CD4-positive, alpha-beta T cell treated with Interleukin-10 for 1 hour (primary cell): ENCODE data around the gene PIH1D2.
A peak's percentile ranks its signal among the peaks of the same experiment; 100 is the strongest.
"Not testable (repeated sequence)": the region's sequence is repeated elsewhere in the genome, so short reads cannot be mapped to it uniquely, and the experiment has no call there.

Experiments
- DNase-seq: peaks from one replicate; pipeline ENCODE4 v3.0.0-alpha.2; 2020

Gene PIH1D2, protein sequence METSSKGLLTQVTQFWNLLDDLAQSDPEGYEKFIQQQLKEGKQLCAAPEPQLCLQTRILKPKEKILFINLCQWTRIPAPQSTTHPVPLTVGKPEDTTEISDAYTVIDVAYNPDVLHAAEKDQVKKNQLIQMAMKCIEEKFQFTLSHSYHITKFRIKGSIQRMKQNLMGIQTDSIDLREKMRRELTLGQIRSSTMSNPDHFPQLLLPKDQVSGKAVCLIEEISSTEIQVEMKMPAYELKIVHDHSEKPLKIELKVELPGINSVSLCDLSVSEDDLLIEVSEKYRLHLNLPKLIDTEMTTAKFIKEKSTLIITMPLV

DNA sequence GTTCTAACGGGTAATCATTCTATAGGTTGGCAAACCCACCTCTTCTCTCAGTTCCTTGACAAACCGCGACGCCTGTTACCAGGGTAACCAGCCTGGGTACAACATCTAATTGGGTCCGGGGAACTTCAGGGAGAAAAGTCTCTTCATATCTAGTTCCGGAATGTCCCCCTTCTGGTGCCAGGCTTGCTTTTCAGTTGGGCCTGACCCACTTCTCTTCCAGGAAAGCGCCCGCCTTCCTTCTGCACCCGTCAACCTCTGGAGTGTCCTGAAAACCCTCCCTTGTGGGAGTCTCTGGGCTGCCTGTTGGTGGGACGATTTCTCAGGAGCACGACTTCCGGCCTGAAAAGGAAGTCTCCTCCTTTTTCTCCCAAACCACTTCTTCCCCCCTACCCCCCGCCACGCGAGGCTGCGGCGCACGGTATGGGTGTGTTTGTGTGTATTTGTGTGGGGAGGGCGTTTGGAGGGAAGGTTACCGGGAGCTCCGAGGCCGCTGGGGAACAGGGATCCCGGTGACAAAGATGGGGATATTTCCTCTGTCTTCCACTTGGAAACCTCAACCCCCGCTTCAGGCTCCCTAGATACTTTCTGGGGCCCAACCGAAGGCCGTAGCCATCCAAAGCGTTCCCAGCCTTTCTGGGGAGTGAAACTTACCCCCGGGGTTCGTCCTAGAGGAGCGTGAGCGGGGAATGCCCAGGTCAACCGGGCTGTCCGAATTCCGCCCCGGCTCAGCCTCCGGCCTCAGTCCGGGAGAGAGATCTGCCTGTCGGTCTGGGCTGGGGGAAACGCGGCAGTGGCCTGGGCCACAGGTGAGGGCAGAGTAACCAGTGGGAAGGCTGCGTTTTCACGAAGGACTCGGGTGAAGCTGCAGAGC, at the start of gene PIH1D2, which contains the start of gene NKAPD1:
TSS of gene PIH1D2 (minus strand) at position 77 of the 871 bp plus-strand sequence. CDS start 843 bp downstream, outside the sequence.
TSS of gene NKAPD1 (plus strand) at position 359 of the 871 bp plus-strand sequence. CDS start 1,276 bp downstream, outside the sequence.
- DNase-seq: peak; percentile 89

DNA sequence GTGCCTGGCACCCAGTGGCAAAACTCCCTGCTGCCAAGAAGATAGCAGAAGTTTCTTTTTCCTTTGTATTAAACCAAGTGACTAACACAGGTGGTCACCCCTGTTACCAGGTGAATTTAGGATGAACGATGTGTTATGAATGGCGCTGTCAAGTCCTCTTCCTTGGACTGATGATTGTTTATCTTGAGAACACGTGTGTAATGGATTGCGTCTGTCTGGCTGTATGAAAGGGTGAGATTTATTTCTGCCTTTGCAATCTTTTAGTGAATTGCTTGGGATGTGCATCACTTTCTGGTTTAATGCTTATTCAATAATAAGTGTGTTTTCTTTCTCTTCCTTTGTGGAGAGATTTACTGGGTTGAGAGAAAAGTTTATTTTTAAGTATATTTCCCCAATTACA, 49.3 kb upstream of the PIH1D2 start:
- DNase-seq: no peak

DNA sequence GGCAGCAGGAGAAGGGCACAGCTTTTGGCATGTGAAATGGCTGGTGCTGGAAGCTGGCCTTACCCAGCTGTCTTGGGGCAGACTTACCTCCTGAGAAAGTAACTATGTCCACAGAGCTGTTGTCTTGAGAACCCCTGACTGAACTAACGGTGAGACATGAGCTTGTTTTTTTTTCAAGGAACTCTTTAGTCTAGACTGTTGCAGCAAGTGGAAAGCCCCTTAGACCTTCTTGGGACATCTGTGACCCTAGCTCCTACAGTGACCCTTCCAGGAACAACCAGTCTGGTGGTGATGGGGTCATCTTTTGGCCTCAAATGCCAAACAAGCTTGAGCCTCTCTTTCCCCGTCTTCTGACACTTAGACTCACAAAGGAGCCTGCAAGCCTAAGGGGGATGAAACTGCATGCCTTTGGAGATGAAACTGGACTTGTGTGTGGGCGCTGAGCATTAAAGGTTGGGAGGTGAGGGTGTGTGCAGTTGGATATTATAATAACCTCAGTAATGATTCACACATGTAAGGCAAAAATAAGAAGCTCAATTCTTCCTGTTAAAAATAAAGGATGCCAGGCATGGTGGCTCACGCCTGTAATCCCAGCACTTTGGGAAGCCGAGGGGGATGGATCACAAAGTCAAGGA, 48.3 kb upstream of the PIH1D2 start:
- no peak for DNase-seq

DNA sequence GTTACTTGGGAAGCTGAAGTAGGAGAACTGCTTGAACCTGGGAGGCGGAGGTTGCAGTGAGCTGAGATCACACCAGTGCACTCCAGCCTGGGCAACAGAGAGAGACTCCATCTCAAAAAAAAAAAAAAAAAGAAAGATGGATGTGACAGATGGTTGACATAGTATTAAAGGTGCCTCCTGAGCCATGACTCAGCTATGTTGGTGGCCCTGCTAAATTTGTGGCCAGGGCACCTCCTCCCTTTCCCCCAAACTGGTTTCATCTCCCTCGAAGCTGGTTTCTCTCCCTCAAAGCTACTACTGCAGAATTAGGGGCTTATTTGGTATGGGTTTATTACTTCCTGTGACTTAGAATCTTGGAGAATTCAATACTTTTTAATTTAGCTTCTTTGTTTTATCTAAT, 44.4 kb upstream of the PIH1D2 start:
- DNase-seq: no peak

DNA sequence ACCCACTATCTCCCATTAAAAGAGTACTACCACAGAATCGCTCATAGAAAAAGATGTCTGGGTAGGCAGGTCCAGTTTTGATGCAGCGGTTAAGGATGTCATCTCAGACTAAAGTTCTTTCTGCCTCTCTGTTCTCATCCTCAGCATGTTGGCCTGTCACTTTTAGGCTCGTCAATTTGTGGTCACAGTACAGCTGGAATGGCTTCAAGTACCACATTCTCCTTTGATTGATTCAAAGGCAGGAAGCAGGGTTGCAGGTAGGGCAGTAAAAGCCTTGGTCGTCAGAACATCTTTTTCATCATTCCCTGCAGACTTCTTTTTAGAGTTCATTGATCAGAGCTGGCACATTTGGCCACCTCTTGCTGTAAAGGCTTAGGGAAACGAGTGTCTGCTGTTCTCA, 41.6 kb upstream of the PIH1D2 start:
- no peak for DNase-seq

DNA sequence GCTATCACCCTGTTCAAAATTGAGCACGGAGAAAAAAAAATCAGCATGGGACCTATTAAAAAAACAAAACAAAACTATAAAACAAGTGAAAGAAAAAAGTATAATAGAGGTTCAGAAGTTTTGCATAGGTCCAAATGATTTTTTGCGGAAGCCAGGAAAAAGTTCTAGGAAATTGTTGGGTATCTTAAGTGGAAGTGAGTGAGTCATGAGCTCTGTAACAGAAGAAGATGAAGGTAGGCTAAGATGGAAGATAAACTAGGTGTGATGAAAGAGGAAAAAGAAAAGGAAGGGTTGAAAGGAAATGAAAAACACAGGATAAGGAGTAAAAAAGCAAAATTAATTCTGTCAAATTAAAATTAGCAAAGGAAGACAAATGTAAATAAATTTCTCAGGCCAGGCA, 40.6 kb upstream of the PIH1D2 start:
- no peak for DNase-seq

DNA sequence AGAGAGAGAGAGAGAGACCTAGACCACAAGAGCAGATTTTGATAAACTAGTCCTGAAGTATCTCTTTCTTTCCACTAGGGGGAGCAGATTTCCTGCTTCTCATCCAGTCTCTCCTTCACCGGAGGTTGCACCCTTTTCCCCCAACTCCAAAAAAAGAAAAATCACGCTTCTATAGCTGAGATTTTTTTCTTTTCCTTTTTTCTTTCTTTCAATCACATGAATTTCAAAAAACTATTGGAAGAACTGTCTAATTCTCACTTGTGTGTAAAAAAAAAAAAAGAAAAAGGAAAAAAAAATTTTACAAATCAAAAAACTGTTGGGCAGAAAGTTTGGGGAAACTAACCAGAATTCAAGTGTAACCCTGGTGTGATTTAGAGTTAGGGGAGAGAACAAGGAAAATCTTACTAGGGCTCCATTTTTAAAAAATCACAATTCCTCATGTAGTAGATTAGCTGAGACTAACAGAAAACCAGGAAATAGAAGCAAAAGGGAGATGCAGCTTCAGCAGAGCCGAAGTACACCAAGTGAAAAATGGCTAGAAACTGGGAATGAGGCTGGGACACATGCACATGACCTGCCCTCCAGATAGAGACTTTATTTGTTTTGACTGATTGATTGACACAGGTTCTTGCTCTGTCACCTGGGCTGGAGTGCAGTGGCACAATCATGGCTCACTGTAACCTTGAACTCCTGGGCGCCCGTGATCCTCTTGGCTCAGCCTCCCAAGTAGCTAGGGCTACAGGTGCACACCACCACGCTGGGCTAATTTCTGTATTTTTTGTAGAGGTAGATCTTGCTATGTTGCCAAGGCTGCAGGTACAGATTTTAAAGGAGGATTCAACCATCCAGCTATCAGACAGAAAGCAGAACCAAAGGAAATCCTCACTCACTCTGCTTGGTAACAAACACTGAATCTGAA, 40.0 kb upstream of the PIH1D2 start:
- DNase-seq: peak; percentile 51

DNA sequence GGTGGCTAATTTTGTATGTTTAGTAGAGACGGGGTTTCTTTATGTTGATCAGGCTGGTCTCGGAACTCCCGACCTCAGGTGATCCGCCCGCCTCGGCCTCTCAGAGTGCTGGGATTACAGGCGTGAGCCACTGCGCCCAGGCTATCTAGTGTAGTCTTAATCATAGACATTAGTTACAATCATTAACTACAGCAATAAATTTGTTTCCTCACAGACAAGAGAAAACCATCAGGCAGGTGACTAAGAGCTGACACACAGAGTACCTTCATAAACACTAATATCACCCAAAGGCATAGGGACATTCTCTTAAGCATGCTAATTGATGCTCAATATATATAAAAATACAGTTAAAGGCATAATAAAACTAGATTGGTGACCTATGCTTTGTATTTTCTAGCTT, 32.3 kb upstream of the PIH1D2 start:
- DNase-seq: no peak

DNA sequence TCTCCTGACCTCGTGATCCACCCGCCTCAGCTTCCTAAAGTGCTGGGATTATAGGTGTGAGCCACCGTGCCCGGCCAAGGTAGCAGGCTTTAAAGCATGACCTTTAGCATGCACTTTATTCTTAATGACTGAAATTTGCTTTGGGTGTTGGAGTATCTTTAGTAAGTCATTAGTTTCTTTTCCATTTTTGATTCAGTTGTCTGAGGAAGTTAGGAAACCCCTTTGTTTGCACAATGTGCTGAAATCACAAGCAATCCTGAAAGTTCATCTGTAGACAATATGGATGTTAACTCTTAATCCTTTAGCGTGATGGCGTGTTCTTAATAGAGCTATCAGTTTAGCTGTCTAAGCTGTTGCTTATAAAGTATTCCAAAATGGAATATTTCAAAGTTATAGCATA, 29.6 kb upstream of the PIH1D2 start:
- no peak for DNase-seq

DNA sequence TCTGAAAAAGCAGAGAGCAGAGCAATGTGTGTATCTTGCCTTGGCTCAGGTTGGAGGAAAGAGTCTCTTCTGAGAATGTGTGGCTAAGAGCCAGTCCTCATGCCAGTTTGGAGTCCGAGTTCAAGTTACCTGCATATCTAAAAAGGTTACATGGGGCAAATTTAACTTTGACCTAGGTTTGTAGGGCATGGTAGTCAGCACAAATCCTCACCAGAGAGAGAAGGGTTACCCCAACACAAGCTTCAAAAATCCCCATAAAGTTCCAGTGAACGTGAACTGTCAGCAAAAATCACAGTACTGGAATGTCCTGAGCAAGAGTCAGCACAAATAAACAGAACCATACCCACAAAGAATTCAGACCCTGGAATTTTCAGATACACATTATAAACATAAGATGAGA, 26.6 kb upstream of the PIH1D2 start:
- DNase-seq: no peak

DNA sequence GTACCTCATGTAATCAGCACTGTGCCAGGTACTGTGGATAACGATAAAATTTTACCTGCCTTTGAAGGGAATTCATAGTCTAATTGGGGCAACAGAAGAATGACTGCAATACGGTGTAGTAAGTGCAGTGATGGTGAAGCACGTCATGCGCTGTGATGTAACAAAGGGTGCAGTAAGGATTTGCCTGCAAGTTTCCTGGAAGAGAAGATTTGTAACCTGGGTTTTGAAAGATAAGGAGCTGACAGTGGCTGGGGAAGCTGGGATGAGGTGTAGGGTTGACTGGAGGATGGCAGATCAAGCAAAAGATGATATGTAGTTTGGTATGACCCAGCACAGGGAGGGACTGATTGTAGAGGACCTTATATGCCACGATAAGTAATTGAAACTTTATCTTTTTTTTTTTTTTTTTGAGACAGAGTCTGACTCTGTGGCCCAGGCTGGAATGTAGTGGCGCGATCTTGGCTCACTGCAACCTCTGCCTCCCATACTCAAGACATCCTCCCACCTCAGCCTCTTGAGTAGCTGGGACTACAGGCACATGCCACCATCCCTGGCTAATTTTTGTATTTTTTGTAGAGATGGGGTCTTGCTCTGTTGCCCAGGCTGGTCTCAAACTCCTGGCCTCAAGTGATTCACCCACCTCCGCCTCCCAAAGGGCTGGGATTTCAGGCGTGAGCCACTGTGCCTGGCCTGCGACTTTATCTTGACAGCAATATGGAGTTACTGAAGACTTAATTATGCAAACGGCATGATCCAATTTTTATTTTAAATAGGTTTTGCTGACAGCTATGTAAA, 24.1 kb upstream of the PIH1D2 start:
- no peak for DNase-seq

DNA sequence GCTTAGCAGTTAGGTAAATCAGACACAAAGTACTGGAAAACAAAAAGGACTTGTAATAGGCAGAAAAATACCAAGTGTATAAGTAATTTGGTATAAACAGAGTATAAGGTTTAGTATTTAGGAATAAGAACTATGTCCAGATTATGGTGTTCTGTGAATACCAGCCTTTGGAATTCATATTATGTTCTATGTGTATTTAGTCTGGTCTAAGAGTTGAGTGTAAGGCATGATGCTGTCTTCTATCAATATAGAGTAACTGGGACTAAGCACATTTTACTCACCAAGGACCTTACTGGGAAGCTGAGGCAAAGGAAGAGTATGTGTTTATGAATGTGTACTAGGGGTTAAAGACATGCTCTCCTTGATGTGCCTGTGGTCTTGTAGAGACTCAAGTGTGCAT, 22.4 kb upstream of the PIH1D2 start:
- no peak for DNase-seq

DNA sequence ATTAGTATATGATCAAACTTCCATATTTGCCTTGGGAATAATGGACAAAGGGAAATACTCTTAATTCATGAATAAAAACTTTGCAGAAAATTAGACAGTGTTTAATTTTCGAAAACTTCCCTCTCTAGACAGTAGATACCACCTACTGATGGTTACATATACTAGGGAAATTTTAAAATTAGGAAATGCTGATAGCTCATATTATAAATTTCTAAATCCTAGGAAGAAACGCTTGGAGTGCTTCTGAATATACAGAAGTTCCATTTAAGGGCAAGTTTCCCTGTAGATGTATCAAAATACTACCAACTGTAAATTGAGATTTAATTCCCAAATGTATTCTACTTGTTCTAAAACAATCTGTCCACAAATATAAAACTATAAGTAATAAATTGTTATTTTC, 21.5 kb upstream of the PIH1D2 start:
- not testable (repeated sequence) for DNase-seq

DNA sequence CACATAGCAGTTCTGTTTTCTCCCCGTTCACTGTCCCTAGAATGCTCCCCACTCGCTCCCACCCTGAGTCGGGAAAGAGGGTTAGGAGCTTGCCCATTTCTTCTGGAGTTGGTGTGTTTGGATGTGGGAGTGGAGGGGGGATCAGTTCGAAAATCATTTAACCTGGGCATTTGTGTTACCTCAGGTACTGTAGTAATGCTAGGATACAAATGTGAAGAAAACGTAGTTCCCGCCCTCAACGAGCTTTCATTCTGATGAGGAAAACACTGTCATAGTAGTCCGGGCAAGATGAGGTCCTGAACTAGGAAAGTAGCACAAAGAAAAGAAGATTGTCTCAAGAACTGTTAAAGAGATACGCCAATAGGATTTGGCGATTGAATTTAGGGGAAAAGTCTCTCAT, 13.4 kb upstream of the PIH1D2 start:
- DNase-seq: no peak

DNA sequence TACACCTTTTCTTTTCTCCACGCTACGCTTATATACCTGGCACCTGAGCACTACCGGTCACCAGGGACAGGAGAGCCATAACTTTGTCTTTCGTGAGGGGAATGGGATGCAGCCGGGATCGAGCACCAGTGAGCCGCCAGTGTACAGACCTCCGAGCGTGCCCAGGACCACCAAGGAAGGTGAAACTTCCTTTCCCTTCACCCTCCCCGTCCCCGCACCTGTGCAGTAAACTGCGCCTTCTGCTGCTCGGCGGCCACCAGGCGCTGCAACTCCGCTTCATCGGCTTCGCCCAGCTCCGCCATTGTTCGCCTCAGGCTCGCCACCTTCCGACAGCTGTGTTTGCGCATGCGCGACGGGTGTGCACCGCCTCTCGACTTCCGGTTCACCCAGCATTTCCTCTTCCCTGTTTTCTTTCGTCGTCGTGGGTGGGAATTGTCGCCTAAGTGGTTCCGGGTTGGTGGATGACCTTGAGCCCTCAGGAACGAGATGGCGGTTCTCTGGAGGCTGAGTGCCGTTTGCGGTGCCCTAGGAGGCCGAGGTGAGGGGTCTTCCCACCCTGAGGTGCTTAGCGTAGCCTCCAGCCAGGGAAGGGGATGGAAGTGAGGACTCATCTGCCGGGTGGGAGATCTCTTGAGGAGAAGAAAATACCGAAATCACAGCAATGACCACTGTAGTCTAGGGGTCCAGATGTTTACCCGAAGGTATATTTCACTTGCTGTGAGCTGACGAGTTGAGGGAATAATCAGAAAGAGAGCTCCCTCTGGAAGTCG, 12.8 kb upstream of the PIH1D2 start, which contains the start of the genes SDHD and TIMM8B:
TSS of gene SDHD (plus strand) at position 452 of the 770 bp plus-strand sequence. CDS start at position 487, 35 bp downstream.
TSS of gene TIMM8B (minus strand) at position 335 of the 770 bp plus-strand sequence. CDS start at position 302, 33 bp downstream.
- peak; percentile 98 for DNase-seq

DNA sequence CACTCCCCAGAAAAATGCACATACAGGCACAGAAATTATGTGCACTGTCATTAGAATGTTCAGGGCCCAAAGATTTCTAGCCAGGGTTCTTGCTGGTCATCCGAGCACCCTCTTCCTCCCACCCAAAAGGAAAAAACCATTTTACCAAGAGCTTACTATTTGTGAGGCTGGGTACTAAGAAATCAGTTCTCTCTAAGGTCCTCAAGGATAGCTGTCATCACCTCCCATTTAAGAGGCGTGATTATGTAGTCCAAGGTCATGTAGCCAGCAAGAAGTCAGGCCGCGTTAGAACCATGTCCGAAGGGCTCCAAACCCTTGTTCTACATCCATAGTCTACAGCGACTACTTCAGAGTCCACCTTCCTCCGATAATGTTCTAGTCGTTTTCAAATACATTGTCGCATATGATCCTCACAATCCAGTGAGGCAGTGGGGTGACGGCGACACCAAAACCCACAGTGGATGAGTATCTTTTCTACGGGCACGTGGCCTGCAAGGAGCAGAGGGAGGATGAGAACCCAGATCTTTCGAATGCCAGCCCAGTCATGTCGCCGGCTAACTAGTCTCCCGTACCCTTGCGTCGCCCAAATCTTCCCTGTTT, 12.1 kb upstream of the PIH1D2 start:
- DNase-seq: peak; percentile 39

DNA sequence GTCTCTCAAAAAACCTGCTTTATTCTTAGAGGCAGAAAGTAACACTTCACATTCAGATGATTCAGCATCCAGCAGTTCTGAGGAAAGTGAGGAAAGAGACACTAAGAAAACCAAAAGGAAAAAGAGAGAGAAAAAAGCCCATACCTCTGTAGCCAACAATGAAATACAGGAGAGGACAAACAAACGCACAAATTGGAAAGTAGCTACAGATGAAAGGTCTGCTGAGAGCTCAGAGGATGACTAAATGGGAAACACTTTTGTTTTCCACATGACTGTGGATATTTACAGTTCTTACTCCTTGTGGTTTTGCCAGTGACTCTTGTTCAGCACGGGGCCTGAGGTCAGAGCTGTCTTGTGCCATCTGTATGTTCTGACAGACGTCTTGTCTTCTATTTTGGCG, 8.9 kb upstream of the PIH1D2 start:
- no peak for DNase-seq

DNA sequence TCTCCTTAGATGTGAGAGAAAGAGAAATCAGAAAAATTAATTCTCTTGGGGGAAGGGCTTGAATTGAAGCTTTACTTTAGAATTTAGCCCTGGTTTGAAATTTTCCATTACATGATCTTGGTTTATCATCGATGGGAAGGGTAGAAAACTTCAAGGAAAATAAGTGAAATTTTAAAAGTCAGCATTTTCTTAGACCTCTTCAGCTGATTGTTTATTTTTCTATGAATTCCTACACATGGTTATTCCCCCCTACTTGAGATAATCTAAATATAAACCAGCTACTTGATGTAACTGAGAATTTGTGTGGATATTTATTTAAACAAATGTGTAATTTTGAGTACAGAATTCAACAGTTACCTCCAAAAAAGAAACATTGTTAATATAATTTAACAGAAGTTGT, 10.9 kb downstream of the PIH1D2 start:
- DNase-seq: no peak

DNA sequence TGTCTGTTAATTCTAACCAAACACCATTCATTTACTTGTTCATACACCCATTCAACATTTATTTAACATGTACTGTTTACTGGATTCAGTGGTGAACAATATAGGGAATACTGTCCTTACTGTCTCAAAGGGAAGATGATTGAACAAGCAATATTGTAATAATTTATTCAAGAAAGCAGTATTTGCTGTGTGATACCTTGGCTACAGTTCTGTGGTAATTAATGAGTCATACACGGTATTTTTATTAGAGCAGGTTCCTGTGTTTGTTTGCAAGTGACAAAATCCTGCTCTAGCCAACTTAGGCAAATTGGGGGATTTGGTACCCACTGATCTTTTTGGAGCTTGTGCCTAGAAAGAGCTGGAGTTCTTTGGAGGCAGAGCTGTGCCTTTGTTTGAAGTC, 15.7 kb downstream of the PIH1D2 start:
- DNase-seq: no peak

DNA sequence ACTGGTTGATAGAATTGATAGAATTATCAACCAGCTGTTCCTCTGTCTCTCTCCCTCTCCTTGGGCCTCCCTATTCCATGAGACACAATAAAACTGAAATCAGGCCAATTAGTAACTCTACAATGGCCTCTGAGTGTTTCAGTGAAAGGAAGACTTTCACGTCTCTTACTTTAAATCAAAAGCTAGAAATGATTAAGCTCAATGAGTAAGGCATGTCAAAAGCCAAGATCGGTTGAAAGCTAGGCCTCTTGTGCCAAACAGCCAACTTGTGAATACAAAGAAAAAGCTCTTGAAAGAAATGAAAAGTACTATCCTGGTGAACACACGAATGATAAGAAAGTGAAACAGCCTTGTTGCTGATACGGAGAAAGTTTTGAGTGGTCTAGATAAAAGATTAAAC, 16.6 kb downstream of the PIH1D2 start:
- no peak for DNase-seq
